Bone marrow (tissue), 2 donors: ENCODE results near the gene SBSN.

Source experiments
- DNase-seq, 2 donors: peaks; one replicate each; lab custom pipeline; 2025; lab: John Stamatoyannopoulos, UW

The SBSN gene

GRCh38 chr19:35555301-35556005, 27.3 kb upstream of the SBSN start:
- no peak for DNase-seq

GRCh38 chr19:35554076-35554475, 26.0 kb upstream of the SBSN start:
- DNase-seq: no peak

- DNase-seq: no peak
Observed at GRCh38 chr19:35553385-35554000, 25.4 kb upstream of the SBSN start.

GRCh38 chr19:35552534-35553384, 24.6 kb upstream of the SBSN start:
- DNase-seq: no peak

GRCh38 chr19:35551091-35551810, 23.1 kb upstream of the SBSN start:
- no peak for DNase-seq

- DNase-seq: no peak
Observed at GRCh38 chr19:35549879-35550523, 21.9 kb upstream of the SBSN start.

- DNase-seq: peak; percentile 8 to 46
Observed at GRCh38 chr19:35549174-35549788, 21.2 kb upstream of the SBSN start.

- no peak for DNase-seq
Observed at GRCh38 chr19:35546532-35546931, 18.4 kb upstream of the SBSN start.

GRCh38 chr19:35545855-35546381, 17.8 kb upstream of the SBSN start:
- no peak for DNase-seq

- peak; percentile 43 to 73 for DNase-seq
Observed at GRCh38 chr19:35545001-35545854, 17.1 kb upstream of the SBSN start, which contains the start of gene TMEM147. TSS of gene TMEM147 (plus strand) at chr19:35545626. CDS start at chr19:35545740, 114 bp downstream.

- DNase-seq: no peak
Observed at GRCh38 chr19:35544110-35544802, 16.1 kb upstream of the SBSN start.

GRCh38 chr19:35543280-35544109, 15.4 kb upstream of the SBSN start:
- no peak for DNase-seq

GRCh38 chr19:35542209-35542608, 14.1 kb upstream of the SBSN start:
- no peak for DNase-seq

- DNase-seq: no peak
Observed at GRCh38 chr19:35540356-35540927, 12.3 kb upstream of the SBSN start.

GRCh38 chr19:35539850-35540249, 11.7 kb upstream of the SBSN start:
- DNase-seq: no peak

- no peak for DNase-seq
Observed at GRCh38 chr19:35539314-35539713, 11.2 kb upstream of the SBSN start.

GRCh38 chr19:35534803-35535480, 6.8 kb upstream of the SBSN start:
- no peak for DNase-seq
